Adrenal gland (tissue), 12 donors: ENCODE data around the gene PNPLA2. TPM values are rescaled to one million over a fixed set of nuclear protein-coding genes. Genes with fewer than 3 reads are reported as not detected.

Experiments used
- DNase-seq, 7 donors: peaks; one replicate each; pipeline ENCODE4 v3.0.0-alpha.2; 2019 to 2020
- H3K27ac ChIP-seq, 5 donors: fragments of 200-600 bp; sonication (generic) in 4 of 5; 1 replicate in 3 of 5; 2 replicates in 2 of 5; pipeline versions ENCODE4 v1.5.1 to v1.8.0; 2016 to 2020; ENCODE audit warnings: mild to moderate bottlenecking in 1 of 5
- H3K27me3 ChIP-seq: fragments of 200-600 bp; 2 replicates; pipeline ENCODE4 v1.8.0; 2021
- H3K36me3 ChIP-seq, 2 donors: fragments of 200-600 bp; replicated peaks in 1 of 2; 1 replicate in 1 of 2; 2 replicates in 1 of 2; pipeline versions ENCODE4 v1.5.1 to v1.8.0; 2018 to 2022
- H3K4me1 ChIP-seq, 2 donors: fragments of 200-600 bp; replicated peaks in 1 of 2; 1 replicate in 1 of 2; 2 replicates in 1 of 2; pipeline versions ENCODE4 v1.5.1 to v1.8.0; 2018 to 2021
- H3K4me3 ChIP-seq, 4 donors: fragments of 200-600 bp; sonication (generic) in 3 of 4; one replicate each; pipeline ENCODE4 v1.5.1; 2016 to 2018
- H3K9me3 ChIP-seq, 3 donors: fragments of 200-600 bp; sonication (generic) in 1 of 3; replicated peaks in 1 of 3; 1 replicate in 2 of 3; 2 replicates in 1 of 3; pipeline versions ENCODE4 v1.5.1 to v1.8.0; 2016 to 2021
- POLR2A ChIP-seq, 2 donors: fragments of 450-650 bp; IDR thresholded peaks; one replicate each; pipeline ENCODE4 v1.6.1; 2017; ENCODE audit warnings: antibody characterized with exemption in 2 of 2, mild to moderate bottlenecking in 2 of 2, moderate library complexity in 1 of 2
- WGBS, 4 donors: extraction: QIAGEN DNeasy Blood & Tissue Kit in 2 of 4; methylation state at CpG; one replicate each; pipeline versions ENCODE4 v1.1.5 to v1.1.7; 2013 to 2017; 5-methylcytosine and 5-hydroxymethylcytosine counted together
- intact Hi-C, 2 donors: fragments of 100-400 bp; cut with DNase I; formaldehyde crosslinking; loops; one replicate each; pipeline versions ENCODE4 v1.14.1 to v1.15.0; 2022 to 2023
- polyA plus RNA-seq, 3 donors: library from polyadenylated mRNA; stranded (reverse); fragments of 200-250 nt in 2 of 3; fragments of 350-450 nt in 1 of 3; fragmentation: Illumina TruSeq in 1 of 3; extraction: RNeasy Lipid Tissue Mini Kit (QIAGEN cat#74804) in 1 of 3; gene quantifications; one replicate each; pipeline ENCODE4 v1.2.3, GENCODE V29; 2013 to 2014
- total RNA-seq, 9 donors: library from RNA; depleted of rRNA in 4 of 9; stranded (reverse); fragments of >200 nt in 4 of 9; fragments of 120-200 nt in 1 of 9; fragmentation: NEBNext Ultra II Directional in 1 of 9; extraction: Animal tissue kit (Norgen Biotek cat#: 25700) in 1 of 9; gene quantifications; one replicate each; pipeline versions ENCODE4 v1.1.0 to v1.2.4, GENCODE V29; 2013 to 2023
- TF ChIP-seq, protein P1 (sequence below), 6 experiments: fragments of 450-650 bp in 4 of 6; fragments of 200-600 bp in 2 of 6; sonication (generic) in 1 of 6; IDR thresholded peaks; 1 replicate in 5 of 6; 2 replicates in 1 of 6; pipeline versions ENCODE4 v1.5.1 to v1.8.0; 2016 to 2021; ENCODE audit warnings: antibody characterized with exemption in 6 of 6, mild to moderate bottlenecking in 2 of 6, moderate library complexity in 1 of 6
- donor health status: healthy with polysubstance abuse.
- donor health status: Bipolar disorder and iron deficiency.
- donor health status: DM: yes; HTN: yes; CAD: no.
- donor health status: DM: no; HTN: no; CAD: no.
- donor health status: DM: no; HTN: no; CAD: no.
- donor health status: DM: yes; HTN: yes; CAD: no.

Gene PNPLA2
- total and polyA plus RNA-seq, 12 donors = 24.1 to 403 (median 124) TPM

DNA sequence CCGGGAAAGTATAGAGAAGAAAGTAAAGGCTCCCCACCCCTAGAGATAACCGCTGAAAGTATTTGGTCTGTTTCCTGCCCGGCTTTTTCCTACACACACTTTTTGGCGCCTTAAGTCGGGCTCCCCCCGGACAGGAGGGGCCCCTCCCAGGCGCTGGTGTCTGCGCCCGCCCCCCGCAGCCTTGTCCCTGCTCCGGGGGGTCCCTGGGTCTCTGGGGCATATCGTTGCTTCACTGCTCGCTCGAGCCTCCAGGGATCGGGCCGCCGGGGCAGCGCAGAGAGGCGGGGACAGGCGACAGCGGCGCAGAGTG is 8.1 kb downstream of the PNPLA2 start:
- H3K27ac ChIP-seq = peak overlapping the region in 3 of 5 donors; percentile 17 to 67 (median 48)
- WGBS, 4 donors = 5 to 13% (median 6%) methylated on average over 6 to 22 of the region's 22 CpGs
- TF ChIP-seq, protein P1, sequence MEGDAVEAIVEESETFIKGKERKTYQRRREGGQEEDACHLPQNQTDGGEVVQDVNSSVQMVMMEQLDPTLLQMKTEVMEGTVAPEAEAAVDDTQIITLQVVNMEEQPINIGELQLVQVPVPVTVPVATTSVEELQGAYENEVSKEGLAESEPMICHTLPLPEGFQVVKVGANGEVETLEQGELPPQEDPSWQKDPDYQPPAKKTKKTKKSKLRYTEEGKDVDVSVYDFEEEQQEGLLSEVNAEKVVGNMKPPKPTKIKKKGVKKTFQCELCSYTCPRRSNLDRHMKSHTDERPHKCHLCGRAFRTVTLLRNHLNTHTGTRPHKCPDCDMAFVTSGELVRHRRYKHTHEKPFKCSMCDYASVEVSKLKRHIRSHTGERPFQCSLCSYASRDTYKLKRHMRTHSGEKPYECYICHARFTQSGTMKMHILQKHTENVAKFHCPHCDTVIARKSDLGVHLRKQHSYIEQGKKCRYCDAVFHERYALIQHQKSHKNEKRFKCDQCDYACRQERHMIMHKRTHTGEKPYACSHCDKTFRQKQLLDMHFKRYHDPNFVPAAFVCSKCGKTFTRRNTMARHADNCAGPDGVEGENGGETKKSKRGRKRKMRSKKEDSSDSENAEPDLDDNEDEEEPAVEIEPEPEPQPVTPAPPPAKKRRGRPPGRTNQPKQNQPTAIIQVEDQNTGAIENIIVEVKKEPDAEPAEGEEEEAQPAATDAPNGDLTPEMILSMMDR (IDR thresholded peaks at IDR 0.05) = no peak
- TF ChIP-seq POLR2A (IDR thresholded peaks at IDR 0.05) = no peak
- H3K36me3 ChIP-seq = peaks cover 0 to 28% of the 10 kb centered on the region in 2 donors
- H3K4me3 ChIP-seq = peak overlapping the region in 2 of 4 donors; percentile 26 to 54
- no peaks in the 10 kb centered on the region for H3K9me3 ChIP-seq
- intact Hi-C loops = no loop called here
- peaks cover 36 to 64% of the 10 kb centered on the region in 2 donors for H3K4me1 ChIP-seq
- no peak for DNase-seq
- H3K27me3 ChIP-seq = no peaks in the 10 kb centered on the region

DNA sequence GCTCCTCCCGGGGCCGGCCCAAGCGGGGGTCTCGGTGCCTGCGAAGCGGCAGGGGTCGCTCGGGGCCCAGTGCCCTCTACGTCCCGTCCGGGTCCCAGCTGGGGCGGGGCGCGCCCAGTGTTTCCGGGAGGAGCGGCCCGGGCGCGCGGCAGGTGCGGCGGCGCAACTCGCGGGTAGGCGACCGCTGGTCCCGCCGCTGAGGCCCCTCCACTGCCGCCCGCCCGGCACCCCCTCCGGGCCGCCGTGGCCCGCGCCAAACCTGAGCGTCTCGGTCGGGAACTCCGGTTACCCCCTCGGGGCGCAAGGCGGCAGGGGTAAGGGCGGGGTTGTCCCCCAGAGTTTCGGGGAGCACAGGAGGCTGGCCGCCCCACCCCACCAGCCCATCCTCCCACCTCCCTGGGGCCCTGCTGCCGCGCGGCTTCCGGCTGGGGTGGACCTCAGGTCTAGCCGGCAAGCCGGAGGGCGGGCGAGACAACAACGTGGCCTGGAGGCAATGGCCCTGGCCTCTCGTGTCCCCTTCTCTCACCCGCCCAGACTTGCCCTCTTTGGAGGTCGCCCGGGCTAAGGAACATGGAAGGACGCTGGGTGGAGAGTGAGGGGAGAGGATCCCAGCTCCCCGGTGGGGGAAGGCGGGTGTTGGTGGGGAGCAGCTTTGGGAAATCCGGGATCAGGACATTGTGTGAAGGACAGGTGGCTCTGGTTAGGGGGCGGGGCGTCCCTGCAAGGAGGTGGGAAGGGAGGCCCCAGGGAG is 8.6 kb downstream of the PNPLA2 start:
- peaks cover 0 to 28% of the 10 kb centered on the region in 2 donors for H3K36me3 ChIP-seq
- no peak for DNase-seq
- H3K4me3 ChIP-seq = peak overlapping the region in 2 of 4 donors; percentile 26 to 54
- TF ChIP-seq POLR2A (IDR thresholded peaks at IDR 0.05) = no peak
- TF ChIP-seq, protein P1 (IDR thresholded peaks at IDR 0.05) = no peak
- peak overlapping the region in 4 of 5 donors; percentile 17 to 67 (median 46) for H3K27ac ChIP-seq
- H3K27me3 ChIP-seq = no peaks in the 10 kb centered on the region
- H3K9me3 ChIP-seq = no peaks in the 10 kb centered on the region
- intact Hi-C loops = no loop called here
- WGBS, 4 donors = 3 to 33% (median 8%) methylated on average over 12 to 66 of the region's 66 CpGs
- peaks cover 36 to 64% of the 10 kb centered on the region in 2 donors for H3K4me1 ChIP-seq

DNA sequence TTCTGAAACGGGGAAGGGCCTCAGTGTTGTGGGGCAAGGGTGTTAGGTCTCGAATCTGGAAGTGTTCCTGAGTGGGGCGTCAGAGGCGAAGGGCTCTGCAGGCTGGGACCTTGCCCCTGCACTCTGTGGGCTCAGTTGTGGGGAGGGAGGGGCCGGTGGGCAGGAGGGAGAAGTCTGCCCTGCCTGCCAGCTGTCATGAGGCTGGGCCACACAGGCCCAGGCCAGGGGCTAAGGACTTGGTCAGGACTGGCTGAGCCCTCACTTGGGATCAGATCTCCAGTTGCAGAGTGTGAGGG is 9.1 kb downstream of the PNPLA2 start, which contains the start of gene CRACR2B:
CRACR2B (plus strand) TSS at position 23 of the 296 bp plus-strand sequence. CDS start 689 bp downstream, outside the sequence.
- 19 to 47% (median 39%) methylated on average over 4 to 5 of the region's 5 CpGs for WGBS, 4 donors

DNA sequence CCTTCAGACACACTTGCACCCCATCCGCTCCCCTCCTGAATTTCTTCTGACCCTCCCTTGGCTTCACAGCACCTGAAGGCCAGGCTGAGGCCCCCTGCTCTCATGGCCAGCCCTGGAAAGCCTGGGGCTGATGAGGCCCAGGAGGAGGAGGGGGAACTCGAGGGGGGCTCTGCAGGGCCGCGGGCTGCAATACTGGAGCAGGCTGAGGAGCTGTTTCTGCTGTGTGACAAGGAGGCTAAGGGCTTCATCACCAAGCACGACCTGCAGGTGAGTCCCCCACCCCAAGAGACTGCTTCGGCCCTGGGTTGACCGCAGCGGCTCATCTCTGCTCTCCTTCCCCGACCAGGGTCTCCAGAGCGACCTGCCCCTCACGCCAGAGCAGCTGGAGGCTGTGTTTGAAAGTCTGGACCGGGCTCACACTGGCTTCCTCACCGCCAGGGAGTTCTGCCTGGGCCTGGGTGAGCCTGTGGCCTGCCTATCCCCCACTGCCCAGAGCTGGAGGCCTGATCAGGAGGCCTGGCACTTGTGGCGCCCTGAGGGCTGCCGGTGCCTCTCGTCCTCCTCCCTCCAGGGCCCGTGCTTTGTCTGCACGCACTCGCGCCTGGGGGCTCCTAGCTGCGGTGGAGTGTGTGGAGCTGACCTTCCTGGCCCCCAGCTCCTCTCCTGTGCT is 9.9 kb downstream of the PNPLA2 start:
- DNase-seq = peak in 1 of 7 donors; percentile 62
- Histone ChIP-seq H3K4me3 (no peak overlapping the region), H3K27me3 (no peaks in the 10 kb centered on the region), H3K27ac (peak overlapping the region in 2 of 5 donors; percentile 6 to 35), H3K4me1 (peaks cover 36 to 66% of the 10 kb centered on the region in 2 donors), H3K9me3 (no peaks in the 10 kb centered on the region), H3K36me3 (peaks cover 0 to 16% of the 10 kb centered on the region in 2 donors)
- intact Hi-C loops = no loop called here
- WGBS, 4 donors = 58 to 76% (median 64%) methylated on average over 2 to 21 of the region's 21 CpGs
- TF ChIP-seq, protein P1 (IDR thresholded peaks at IDR 0.05) = no peak
- peak in 1 of 2 donors; percentile 9 for TF ChIP-seq POLR2A (IDR thresholded peaks at IDR 0.05)

More for the DNA sequence above, 9.1 kb downstream of the PNPLA2 start, which contains the start of gene CRACR2B:
- Histone ChIP-seq H3K9me3 (no peaks in the 10 kb centered on the region), H3K27ac (peak within 1 kb of the TSS in 4 of 5 donors; percentile 35 to 67 (median 46)), H3K4me1 (peaks cover 36 to 62% of the 10 kb centered on the region in 2 donors), H3K36me3 (peaks cover 0 to 24% of the 10 kb centered on the region in 2 donors), H3K27me3 (no peaks in the 10 kb centered on the region), H3K4me3 (peak within 1 kb of the TSS in 2 of 4 donors; percentile 26 to 54)
- DNase-seq = no peak
- TF ChIP-seq, protein P1 (IDR thresholded peaks at IDR 0.05) = no peak
- no peak for TF ChIP-seq POLR2A (IDR thresholded peaks at IDR 0.05)
- intact Hi-C loops = no loop called here
